Calu3 (cell line): ENCODE results near the gene SPHK1. TPM values are rescaled to one million over a fixed set of nuclear protein-coding genes. Genes with fewer than 3 reads are reported as not detected.

ENCODE experiments used
- BruUV-seq: library from RNA; stranded (reverse); fragments of 400-500 nt; replicated peaks from 2 replicates; lab custom pipeline; 2021; lab: Mats Ljungman, UMichigan
- CTCF ChIA-PET: fragments of 300-600 bp; sonication (Branson Sonifier 250); formaldehyde crosslinking; loops from one replicate; lab custom pipeline; 2022; ENCODE audit warnings: antibody characterized with exemption; lab: Charles Lee
- DNase-seq: peaks from one replicate; pipeline ENCODE4 v3.0.0; 2022
- H3K27ac Mint-ChIP-seq: one replicate; pipeline ENCODE4 v1.8.0; 2022; ENCODE audit warnings: mixed read lengths; ENCODE audit not compliant: unreplicated experiment
- H3K27me3 Mint-ChIP-seq: one replicate; pipeline ENCODE4 v1.8.0; 2022; ENCODE audit warnings: mixed read lengths; ENCODE audit not compliant: unreplicated experiment
- H3K36me3 Mint-ChIP-seq: one replicate; pipeline ENCODE4 v1.8.0; 2022; ENCODE audit warnings: mild to moderate bottlenecking, moderate library complexity, mixed read lengths; ENCODE audit not compliant: insufficient read depth, unreplicated experiment
- H3K4me1 Mint-ChIP-seq: one replicate; pipeline ENCODE4 v1.8.0; 2022; ENCODE audit warnings: mild to moderate bottlenecking, low read depth, mixed read lengths; ENCODE audit not compliant: unreplicated experiment
- H3K4me3 Mint-ChIP-seq: one replicate; pipeline ENCODE4 v1.8.0; 2022; ENCODE audit warnings: mild to moderate bottlenecking, low read depth, moderate library complexity, mixed read lengths; ENCODE audit not compliant: unreplicated experiment
- H3K9me3 Mint-ChIP-seq: one replicate; pipeline ENCODE4 v1.8.0; 2022; ENCODE audit warnings: low read depth, mixed read lengths; ENCODE audit not compliant: unreplicated experiment
- intact Hi-C: fragments of 100-400 bp; cut with micrococcal nuclease; formaldehyde crosslinking; loops from one replicate; pipeline ENCODE4 v1.10.0; 2022; ENCODE audit not compliant: unreplicated experiment
- total RNA-seq: library from RNA; stranded (reverse); gene quantifications from 2 replicates; pipeline ENCODE4 v1.2.3, GENCODE V29; 2022
- TF ChIP-seq, protein P1 (sequence below): fragments of 200-600 bp; IDR thresholded peaks from one replicate; pipeline ENCODE4 v1.8.0; 2022; ENCODE audit warnings: antibody characterized with exemption; ENCODE audit not compliant: unreplicated experiment

Gene SPHK1
- total RNA-seq, 1 experiment from 2014 or later, result 1.5 TPM

DNA sequence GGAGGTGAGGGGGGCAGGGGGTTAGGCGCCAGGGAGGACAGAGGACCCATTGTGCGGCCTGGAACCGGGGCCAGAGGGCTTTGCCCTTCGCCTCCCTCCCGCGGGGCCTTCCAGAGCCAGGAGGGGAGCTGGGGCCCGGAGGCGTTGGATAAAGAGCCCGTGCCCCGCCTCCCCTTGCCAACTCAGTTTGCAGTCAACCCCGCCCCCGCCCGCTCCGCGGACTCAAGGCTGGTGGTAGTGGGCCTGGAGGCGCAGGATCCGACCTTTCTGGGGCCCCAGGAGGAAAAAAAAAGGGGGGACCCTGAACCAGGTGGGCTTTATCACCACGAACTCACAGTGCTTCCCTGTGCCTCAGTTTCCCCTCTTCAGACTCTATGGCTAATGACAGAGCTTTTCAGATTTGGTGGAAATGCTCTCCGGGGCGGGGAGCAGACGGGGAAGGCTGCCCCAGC lies 2.0 kb upstream of the SPHK1 start:
- no peak overlapping the region for H3K27ac Mint-ChIP-seq
- H3K36me3 Mint-ChIP-seq, result peaks cover 20% of the 10 kb centered on the region
- BruUV-seq, result no TSS peak
- TF ChIP-seq, protein P1, sequence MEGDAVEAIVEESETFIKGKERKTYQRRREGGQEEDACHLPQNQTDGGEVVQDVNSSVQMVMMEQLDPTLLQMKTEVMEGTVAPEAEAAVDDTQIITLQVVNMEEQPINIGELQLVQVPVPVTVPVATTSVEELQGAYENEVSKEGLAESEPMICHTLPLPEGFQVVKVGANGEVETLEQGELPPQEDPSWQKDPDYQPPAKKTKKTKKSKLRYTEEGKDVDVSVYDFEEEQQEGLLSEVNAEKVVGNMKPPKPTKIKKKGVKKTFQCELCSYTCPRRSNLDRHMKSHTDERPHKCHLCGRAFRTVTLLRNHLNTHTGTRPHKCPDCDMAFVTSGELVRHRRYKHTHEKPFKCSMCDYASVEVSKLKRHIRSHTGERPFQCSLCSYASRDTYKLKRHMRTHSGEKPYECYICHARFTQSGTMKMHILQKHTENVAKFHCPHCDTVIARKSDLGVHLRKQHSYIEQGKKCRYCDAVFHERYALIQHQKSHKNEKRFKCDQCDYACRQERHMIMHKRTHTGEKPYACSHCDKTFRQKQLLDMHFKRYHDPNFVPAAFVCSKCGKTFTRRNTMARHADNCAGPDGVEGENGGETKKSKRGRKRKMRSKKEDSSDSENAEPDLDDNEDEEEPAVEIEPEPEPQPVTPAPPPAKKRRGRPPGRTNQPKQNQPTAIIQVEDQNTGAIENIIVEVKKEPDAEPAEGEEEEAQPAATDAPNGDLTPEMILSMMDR, result no peak
- CTCF ChIA-PET, result no interaction called here
- H3K4me1 Mint-ChIP-seq, result no peaks in the 10 kb centered on the region
- H3K27me3 Mint-ChIP-seq, result peaks cover 19% of the 10 kb centered on the region
- DNase-seq, result no peak
- H3K4me3 Mint-ChIP-seq, result peak overlapping the region; percentile 71
- intact Hi-C loops, result no loop called here
- no peaks in the 10 kb centered on the region for H3K9me3 Mint-ChIP-seq

DNA sequence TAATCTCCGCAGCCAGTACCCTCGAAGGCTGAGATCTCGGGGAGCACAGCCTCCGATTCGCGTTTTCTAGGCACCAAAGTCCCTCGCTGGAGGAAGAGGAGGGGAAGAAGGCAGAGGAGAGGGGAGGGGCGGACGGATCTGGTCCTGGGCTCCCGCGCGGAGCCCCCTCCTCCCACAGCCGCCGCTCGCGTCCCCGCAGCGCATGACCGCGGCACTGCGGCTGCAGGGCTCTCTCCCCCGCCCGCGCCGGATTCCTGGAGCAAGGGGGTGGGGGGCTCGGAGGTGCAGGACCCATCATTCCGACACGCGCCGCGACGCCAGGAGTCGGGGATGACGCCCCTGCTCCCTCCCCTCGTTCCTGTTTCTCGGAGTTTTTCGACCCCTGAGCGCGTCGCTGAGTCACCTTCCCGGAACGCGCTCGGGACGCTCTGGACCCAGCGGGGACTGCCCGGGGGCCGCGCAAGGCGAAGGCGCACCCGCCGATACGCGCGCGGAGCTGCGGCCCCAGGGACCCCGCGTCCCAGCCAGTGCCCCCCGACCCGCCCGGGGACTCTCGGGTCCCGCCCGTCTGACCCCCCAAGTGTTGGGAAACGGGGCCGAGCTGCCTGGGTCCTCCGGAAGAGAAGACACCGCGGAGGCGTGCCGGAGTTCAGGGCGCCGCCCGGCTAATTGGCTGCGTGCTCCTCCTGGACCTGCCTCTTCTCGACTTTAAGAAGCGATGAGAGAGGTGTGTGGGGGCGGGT lies 1.4 kb upstream of the SPHK1 start:
- Mint-ChIP-seq H3K27me3 (peaks cover 19% of the 10 kb centered on the region), H3K4me1 (no peaks in the 10 kb centered on the region), H3K27ac (no peak overlapping the region), H3K4me3 (peak overlapping the region; percentile 71), H3K36me3 (peaks cover 20% of the 10 kb centered on the region), H3K9me3 (no peaks in the 10 kb centered on the region)
- CTCF ChIA-PET, result no interaction called here
- intact Hi-C loops, result no loop called here
- BruUV-seq, result no TSS peak
- DNase-seq, result peak; percentile 33
- TF ChIP-seq, protein P1, result no peak

DNA sequence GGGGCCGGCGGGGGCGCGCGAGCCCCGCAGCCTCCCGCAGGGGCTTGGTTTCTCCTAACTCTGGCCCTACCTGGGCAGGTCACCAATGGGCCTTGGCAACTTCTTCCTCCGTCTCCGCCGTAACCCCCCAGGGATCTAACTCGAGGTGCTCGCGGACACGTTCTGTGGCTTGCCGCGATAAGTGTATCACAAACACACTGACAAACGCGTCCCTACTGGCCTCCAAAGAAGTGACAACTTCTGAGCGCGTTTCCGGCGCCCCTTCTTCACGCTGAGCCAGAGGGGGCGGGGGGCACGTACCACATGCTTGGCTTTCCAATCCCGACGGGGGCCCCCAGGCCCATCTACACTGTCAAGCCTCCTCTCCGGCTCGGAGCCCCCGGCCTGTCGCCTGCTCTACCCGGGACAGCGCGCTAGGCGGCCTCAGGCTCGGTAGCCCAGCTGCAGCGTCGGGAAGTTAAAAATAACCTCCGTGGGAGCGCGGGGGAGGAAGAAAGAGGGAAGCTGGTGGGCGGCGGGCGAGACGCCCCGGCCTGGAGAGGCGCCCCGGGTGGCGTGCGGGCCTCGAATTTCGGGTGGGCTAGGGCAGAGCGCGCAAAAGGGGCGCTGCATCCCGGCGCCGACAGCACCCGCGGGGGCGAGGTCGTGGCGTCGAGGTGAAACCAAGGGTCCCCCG lies 725 bp upstream of the SPHK1 start:
- CTCF ChIA-PET, result interaction anchor here (1.0 kb wide), 1 partner anchor 28 kb away, joined by 3 read pairs; no protein-coding TSS in a partner anchor
- TF ChIP-seq, protein P1, result peak; percentile 29
- intact Hi-C loops, result no loop called here
- Mint-ChIP-seq H3K27me3 (peaks cover 19% of the 10 kb centered on the region), H3K27ac (no peak overlapping the region), H3K4me3 (peak overlapping the region; percentile 71), H3K4me1 (no peaks in the 10 kb centered on the region), H3K9me3 (no peaks in the 10 kb centered on the region), H3K36me3 (peaks cover 20% of the 10 kb centered on the region)
- BruUV-seq, result no TSS peak
- peak; percentile 37 for DNase-seq

DNA sequence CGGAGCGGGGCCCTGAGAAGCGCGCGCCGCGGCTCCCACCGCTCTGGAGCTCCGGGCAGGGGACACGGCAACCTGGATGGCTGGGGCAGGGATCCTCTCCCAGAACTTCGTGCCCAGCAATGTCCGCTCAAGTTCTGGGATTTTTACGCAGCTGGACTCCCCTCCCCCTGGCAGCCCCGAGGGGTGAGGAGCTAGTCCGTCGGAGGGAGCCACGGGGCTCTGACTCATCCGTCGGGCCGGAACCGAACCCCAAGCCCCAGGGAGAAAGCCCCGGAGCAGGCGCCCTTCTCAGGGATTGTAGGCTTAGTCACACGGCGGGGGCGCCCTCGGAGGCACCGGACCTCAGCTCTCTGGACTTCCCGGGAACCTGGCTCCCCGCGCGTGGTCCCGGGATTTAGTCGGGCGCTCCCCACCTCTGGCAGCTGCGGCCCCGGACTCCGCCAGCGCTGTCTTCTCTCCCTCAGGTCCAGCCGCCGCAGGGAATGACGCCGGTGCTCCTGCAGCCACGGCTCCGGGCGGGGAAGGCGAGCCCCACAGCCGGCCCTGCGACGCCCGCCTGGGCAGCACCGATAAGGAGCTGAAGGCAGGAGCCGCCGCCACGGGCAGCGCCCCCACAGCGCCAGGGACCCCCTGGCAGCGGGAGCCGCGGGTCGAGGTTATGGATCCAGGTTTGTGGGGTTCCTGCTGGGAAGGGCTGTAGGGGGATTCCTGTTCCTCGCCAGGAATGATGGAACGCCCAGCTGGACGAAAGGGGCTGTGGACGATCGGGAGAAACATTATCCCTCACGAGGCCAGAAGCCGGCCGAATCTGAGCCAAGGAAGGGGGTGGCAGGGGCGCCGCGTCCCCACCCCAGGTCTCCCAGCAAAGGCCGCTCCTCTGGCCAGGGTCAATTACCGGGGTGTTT lies 830 bp downstream of the SPHK1 start:
- CTCF ChIA-PET, result interaction anchor here (0.8 to 2.6 kb wide), 6 partner anchors 13 to 73 kb away, joined by 4 to 11 read pairs (median 6); partner anchors contain the start of gene PRPSAP1
- intact Hi-C loops, result no loop called here
- Mint-ChIP-seq H3K4me3 (peak overlapping the region; percentile 71), H3K4me1 (no peaks in the 10 kb centered on the region), H3K9me3 (no peaks in the 10 kb centered on the region), H3K27ac (no peak overlapping the region), H3K27me3 (peaks cover 10% of the 10 kb centered on the region), H3K36me3 (peaks cover 31% of the 10 kb centered on the region)
- BruUV-seq, result no TSS peak
- TF ChIP-seq, protein P1, result no peak
- peak; percentile 30 for DNase-seq
